Medulla oblongata (tissue), 1 donor: ENCODE data around the gene CFAP141.

ENCODE experiments used
- DNase-seq: peaks from one replicate; pipeline ENCODE4 v3.0.0-alpha.2; 2015; ENCODE audit errors: extremely low spot score

CFAP141 gene

GRCh38 chr1:154171880-154172279, 34.3 kb downstream of the CFAP141 start:
- DNase-seq: no peak

GRCh38 chr1:154171223-154171583, 34.9 kb downstream of the CFAP141 start:
- no peak for DNase-seq

GRCh38 chr1:154170547-154171222, 35.4 kb downstream of the CFAP141 start:
- DNase-seq: no peak

- no peak for DNase-seq
These were observed 38.7 kb downstream of the CFAP141 start for GRCh38 chr1:154167461-154167860.

- no peak for DNase-seq
These were observed 39.9 kb downstream of the CFAP141 start for GRCh38 chr1:154166207-154166606.

- no peak for DNase-seq
These were observed 46.6 kb downstream of the CFAP141 start for GRCh38 chr1:154159554-154159953.

GRCh38 chr1:154158307-154159125, 47.6 kb downstream of the CFAP141 start:
- DNase-seq: peak; percentile 35

GRCh38 chr1:154157520-154158306, 48.4 kb downstream of the CFAP141 start:
- DNase-seq: no peak

- no peak for DNase-seq
These were observed 50.9 kb downstream of the CFAP141 start for GRCh38 chr1:154155251-154155650.

- DNase-seq: no peak
These were observed 51.5 kb downstream of the CFAP141 start, which contains the start of gene NUP210L for GRCh38 chr1:154154534-154155191. Gene NUP210L, minus strand, starts transcription at chr1:154155073.

- DNase-seq: no peak
These were observed 52.1 kb downstream of the CFAP141 start for GRCh38 chr1:154154053-154154452.

- no peak for DNase-seq
These were observed 54.8 kb downstream of the CFAP141 start for GRCh38 chr1:154151311-154151710.
